ENCODE results near the gene MYEOV. TPM values are rescaled to one million over a fixed set of nuclear protein-coding genes. Genes with fewer than 3 reads are reported as not detected.

The MYEOV gene
- total RNA-seq, 1 donor from 2014 or later: 36.9 TPM

DNA sequence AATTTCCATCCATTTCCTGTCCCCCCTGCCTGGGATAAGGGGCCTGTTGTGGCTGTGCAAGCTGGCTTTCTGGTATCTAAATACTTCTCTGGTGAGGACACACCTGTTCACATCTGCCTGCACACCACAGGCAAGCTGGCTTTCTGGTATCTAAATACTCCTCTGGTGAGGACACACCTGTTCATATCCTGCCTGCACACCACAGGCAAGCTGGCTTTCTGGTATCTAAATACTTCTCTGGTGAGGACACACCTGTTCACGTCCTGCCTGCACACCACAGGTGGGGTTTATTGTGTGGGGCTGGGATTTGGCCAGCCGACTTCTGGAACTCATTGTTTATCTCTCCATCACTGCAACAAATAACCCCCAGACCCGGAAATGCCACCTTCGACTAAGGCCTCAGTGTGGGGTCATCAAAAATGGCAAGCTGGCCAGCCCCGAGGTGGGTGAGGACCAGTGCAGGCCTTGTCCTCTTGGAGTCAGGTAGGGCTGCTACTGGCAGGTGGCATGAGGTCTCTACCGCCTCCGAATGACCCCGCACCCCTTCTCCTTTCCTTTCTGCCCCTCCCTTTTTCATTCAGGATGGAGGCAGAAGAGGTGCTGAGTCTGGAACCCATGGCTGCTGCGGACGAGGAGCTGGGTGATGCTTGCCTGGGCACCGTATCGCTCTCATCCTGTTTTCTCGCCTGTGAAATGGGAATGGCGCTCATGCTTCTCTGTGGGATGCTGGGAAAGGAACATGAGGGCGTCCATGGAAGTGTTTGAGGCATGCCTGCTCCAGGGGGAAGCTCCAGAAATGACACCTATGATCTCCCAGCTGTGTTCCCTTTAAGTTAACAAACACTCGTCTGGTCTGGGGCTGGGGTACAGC, 43.5 kb upstream of the MYEOV start:
- H3K4me3 ChIP-seq (ENCODE audit: low read depth, low read length): no peak overlapping the region
- TF ChIP-seq, protein P1, sequence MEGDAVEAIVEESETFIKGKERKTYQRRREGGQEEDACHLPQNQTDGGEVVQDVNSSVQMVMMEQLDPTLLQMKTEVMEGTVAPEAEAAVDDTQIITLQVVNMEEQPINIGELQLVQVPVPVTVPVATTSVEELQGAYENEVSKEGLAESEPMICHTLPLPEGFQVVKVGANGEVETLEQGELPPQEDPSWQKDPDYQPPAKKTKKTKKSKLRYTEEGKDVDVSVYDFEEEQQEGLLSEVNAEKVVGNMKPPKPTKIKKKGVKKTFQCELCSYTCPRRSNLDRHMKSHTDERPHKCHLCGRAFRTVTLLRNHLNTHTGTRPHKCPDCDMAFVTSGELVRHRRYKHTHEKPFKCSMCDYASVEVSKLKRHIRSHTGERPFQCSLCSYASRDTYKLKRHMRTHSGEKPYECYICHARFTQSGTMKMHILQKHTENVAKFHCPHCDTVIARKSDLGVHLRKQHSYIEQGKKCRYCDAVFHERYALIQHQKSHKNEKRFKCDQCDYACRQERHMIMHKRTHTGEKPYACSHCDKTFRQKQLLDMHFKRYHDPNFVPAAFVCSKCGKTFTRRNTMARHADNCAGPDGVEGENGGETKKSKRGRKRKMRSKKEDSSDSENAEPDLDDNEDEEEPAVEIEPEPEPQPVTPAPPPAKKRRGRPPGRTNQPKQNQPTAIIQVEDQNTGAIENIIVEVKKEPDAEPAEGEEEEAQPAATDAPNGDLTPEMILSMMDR (IDR thresholded peaks at IDR 0.05; ENCODE audit: insufficient read depth, low read length, poor library complexity, severe bottlenecking): no peak
- H3K36me3 ChIP-seq (ENCODE audit: control insufficient read depth, insufficient read depth, low read length): no peaks in the 10 kb centered on the region
- no peak for DNase-seq (ENCODE audit: low read depth)
- H3K27me3 ChIP-seq (ENCODE audit: control insufficient read depth, insufficient read depth, low read length): no peaks in the 10 kb centered on the region

DNA sequence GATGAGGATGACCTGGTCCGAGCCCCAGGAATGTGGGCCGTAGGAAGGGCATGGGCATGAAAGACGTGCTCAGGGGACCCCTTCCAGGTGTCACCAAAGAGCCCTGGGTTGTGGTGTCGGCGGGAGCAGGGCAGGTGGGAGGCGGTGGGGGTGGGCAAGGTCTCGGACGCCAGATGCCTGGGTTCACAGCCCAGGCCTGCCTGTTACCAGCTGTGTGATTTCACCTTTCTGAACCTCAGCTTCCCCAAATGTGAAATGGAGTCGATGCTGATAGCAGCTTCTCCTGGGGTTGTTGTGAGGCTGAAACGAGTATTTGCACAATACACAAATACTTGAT, 42.9 kb upstream of the MYEOV start:
- DNase-seq (ENCODE audit: low read depth): no peak
- TF ChIP-seq, protein P1 (IDR thresholded peaks at IDR 0.05; ENCODE audit: insufficient read depth, low read length, poor library complexity, severe bottlenecking): no peak
- H3K36me3 ChIP-seq (ENCODE audit: control insufficient read depth, insufficient read depth, low read length): no peaks in the 10 kb centered on the region
- no peak overlapping the region for H3K4me3 ChIP-seq (ENCODE audit: low read depth, low read length)
- H3K27me3 ChIP-seq (ENCODE audit: control insufficient read depth, insufficient read depth, low read length): no peaks in the 10 kb centered on the region

DNA sequence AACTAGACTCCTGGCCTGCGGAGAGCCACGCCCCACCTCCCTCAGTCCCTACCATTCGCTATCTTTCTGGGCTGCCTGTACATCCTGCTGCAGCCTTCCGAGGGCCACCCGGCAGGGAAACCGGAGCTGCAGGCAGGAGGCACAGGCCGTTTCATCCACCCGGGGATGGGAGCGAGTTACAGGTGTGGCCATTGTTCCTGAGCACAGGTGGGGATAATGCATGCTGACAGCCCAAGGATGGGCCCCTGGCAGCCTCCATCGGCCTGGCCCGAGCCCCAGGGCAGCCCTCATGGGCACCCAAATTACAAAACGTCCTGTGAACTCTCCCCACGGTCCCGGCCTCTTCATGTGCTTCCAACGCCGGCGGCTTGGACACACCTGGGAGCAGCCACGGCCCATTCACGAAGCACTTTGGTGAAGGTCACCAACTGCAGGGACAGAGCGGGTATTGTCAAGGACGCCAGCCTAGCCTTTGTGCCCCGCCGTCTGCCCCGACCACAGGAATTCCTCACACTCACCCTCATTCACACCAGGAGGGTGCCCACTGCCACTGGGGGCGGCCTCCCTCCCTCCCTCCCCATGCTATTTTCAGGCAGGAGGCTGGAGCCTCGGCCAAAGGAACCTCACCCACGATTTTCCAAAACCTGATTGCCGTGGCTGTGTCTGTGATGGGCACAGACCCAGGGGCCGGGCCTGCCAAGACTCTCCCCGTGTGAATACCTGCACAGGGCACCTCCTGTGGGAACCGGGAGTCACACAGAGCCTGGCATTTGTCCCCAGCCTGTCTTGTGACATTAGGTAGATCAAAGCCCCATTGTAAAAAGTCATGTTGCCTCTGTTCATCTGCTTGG, 42.1 kb upstream of the MYEOV start:
- Histone ChIP-seq H3K27me3 (ENCODE audit: control insufficient read depth, insufficient read depth, low read length) (no peaks in the 10 kb centered on the region), H3K4me3 (ENCODE audit: low read depth, low read length) (no peak overlapping the region), H3K36me3 (ENCODE audit: control insufficient read depth, insufficient read depth, low read length) (no peaks in the 10 kb centered on the region)
- DNase-seq (ENCODE audit: low read depth): no peak
- TF ChIP-seq, protein P1 (IDR thresholded peaks at IDR 0.05; ENCODE audit: insufficient read depth, low read length, poor library complexity, severe bottlenecking): no peak

DNA sequence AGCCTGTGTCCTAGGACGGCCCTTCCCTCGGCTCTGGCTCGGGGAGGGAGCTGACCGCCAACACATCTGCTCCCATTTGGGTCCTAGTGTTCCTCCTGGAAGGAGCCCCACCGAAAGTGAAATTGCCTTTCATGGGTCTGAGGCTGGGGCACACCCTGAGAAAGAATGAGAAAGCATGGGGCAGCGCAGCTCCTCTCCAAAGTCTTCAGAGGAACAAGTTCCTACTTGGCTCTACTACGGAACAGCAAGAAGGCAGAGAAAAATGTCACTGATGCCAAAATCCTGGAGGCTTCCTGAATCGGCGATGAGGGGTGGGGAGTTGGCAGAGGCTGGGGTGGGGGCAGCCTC, 41.5 kb upstream of the MYEOV start:
- TF ChIP-seq, protein P1 (IDR thresholded peaks at IDR 0.05; ENCODE audit: insufficient read depth, low read length, poor library complexity, severe bottlenecking): no peak
- DNase-seq (ENCODE audit: low read depth): no peak
- H3K27me3 ChIP-seq (ENCODE audit: control insufficient read depth, insufficient read depth, low read length): no peaks in the 10 kb centered on the region
- H3K36me3 ChIP-seq (ENCODE audit: control insufficient read depth, insufficient read depth, low read length): no peaks in the 10 kb centered on the region
- no peak overlapping the region for H3K4me3 ChIP-seq (ENCODE audit: low read depth, low read length)

DNA sequence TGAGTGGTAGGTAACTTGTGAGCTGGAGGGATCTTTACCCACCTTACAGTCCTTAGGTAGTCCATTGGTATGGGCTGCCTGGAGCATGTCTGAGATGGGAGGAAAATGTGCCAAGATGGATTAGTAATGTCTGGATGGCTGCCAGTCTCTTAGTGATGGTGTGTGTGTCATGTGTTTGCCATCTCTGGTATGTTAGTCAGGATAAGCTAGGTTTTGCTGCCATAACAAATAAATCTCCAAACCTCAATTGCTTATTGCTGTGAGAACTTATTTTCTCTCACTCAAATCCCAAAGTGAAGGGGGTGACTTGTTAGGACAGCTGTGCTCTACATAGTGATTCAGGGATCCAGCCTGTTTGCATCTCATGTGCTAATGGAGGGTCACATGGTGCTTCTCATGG, 40.9 kb upstream of the MYEOV start:
- TF ChIP-seq, protein P1 (IDR thresholded peaks at IDR 0.05; ENCODE audit: insufficient read depth, low read length, poor library complexity, severe bottlenecking): no peak
- no peak overlapping the region for H3K4me3 ChIP-seq (ENCODE audit: low read depth, low read length)
- no peaks in the 10 kb centered on the region for H3K36me3 ChIP-seq (ENCODE audit: control insufficient read depth, insufficient read depth, low read length)
- no peak for DNase-seq (ENCODE audit: low read depth)
- no peaks in the 10 kb centered on the region for H3K27me3 ChIP-seq (ENCODE audit: control insufficient read depth, insufficient read depth, low read length)
